GM19324 (cell line): ENCODE results near the gene ASAP2.

Experiments used
- ATAC-seq: cut with Tn5 transposase; IDR thresholded peaks from one replicate; pipeline ENCODE4 v1.9.1; 2021; ENCODE audit warnings: mild to moderate bottlenecking, moderate library complexity; ENCODE audit not compliant: unreplicated experiment, low FRiP score

ASAP2 gene

GRCh38 chr2:9269695-9270360, 63.2 kb downstream of the ASAP2 start:
- no peak for ATAC-seq

- no peak for ATAC-seq
These were observed 64.5 kb downstream of the ASAP2 start for GRCh38 chr2:9271091-9271490.

- ATAC-seq, result no peak
These were observed 65.1 kb downstream of the ASAP2 start for GRCh38 chr2:9271691-9272090.

- ATAC-seq, result no peak
These were observed 67.0 kb downstream of the ASAP2 start for GRCh38 chr2:9273486-9274130.

- ATAC-seq, result no peak
These were observed 68.2 kb downstream of the ASAP2 start for GRCh38 chr2:9274701-9275343.

- no peak for ATAC-seq
These were observed 68.8 kb downstream of the ASAP2 start for GRCh38 chr2:9275399-9275798.

- no peak for ATAC-seq
These were observed 69.5 kb downstream of the ASAP2 start for GRCh38 chr2:9276074-9276473.

- ATAC-seq, result no peak
These were observed 70.4 kb downstream of the ASAP2 start for GRCh38 chr2:9276901-9277451.

- ATAC-seq, result no peak
These were observed 71.8 kb downstream of the ASAP2 start for GRCh38 chr2:9278439-9278838.

- ATAC-seq, result no peak
These were observed 72.8 kb downstream of the ASAP2 start for GRCh38 chr2:9279426-9279825.

GRCh38 chr2:9280224-9280623, 73.6 kb downstream of the ASAP2 start:
- no peak for ATAC-seq

GRCh38 chr2:9281145-9281544, 74.5 kb downstream of the ASAP2 start:
- ATAC-seq, result no peak

- ATAC-seq, result no peak
These were observed 75.8 kb downstream of the ASAP2 start for GRCh38 chr2:9282128-9283112.

- ATAC-seq, result no peak
These were observed 78.1 kb downstream of the ASAP2 start for GRCh38 chr2:9284521-9285297.

GRCh38 chr2:9285385-9285920, 78.8 kb downstream of the ASAP2 start:
- ATAC-seq, result no peak

GRCh38 chr2:9285921-9286320, 79.3 kb downstream of the ASAP2 start:
- no peak for ATAC-seq

GRCh38 chr2:9286554-9287399, 80.2 kb downstream of the ASAP2 start:
- no peak for ATAC-seq

GRCh38 chr2:9287400-9288045, 80.9 kb downstream of the ASAP2 start:
- no peak for ATAC-seq
